ENCODE data around the gene DMRTB1. TPM values are rescaled to one million over a fixed set of nuclear protein-coding genes. Genes with fewer than 3 reads are reported as not detected.

Gene DMRTB1
- total and polyA plus RNA-seq, 9 of the 15 experiments (the other 6 are each of a cell fraction or from before 2014, with no cell fraction given) = 0.06 to 0.35 (median 0.13) TPM; not detected in 3

- 7% methylated on average over 5 of the region's 5 CpGs for WGBS (ENCODE audit: insufficient coverage, low coverage, missing lambda C conversion rate)
- ChIA-PET CTCF (ENCODE audit: low intra/inter-chr PET ratio) (no interaction called here), POLR2A (interaction anchor here (0.6 to 1.1 kb wide), 2 partner anchors 76 to 198 kb away, joined by 3 read pairs; no protein-coding TSS in a partner anchor)
- intact Hi-C loops (cut with micrococcal nuclease) (no loop called here), in situ Hi-C loops (cut with MboI) (no loop called here)
- no peak for DNase-seq (ENCODE audit: extremely low read depth in 1 of 4, low spot score in 3 of 4)
- peaks cover 0 to 9% of the 10 kb centered on the region in 2 experiments; a peak in 2 of 5 replicates for H3K4me1 ChIP-seq (replicated peaks in 1 of 2; ENCODE audit: control insufficient read depth in 2 of 2, insufficient read depth in 2 of 2, low read length in 2 of 2)
- no peak for FAIRE-seq
- BruUV-seq (replicated peaks) = no TSS peak
- H3K36me3 ChIP-seq (ENCODE audit: control insufficient read depth, insufficient read depth, low read length) = no peaks in the 10 kb centered on the region
- no peak overlapping the region for H3K4me2 ChIP-seq (ENCODE audit: insufficient read depth, low read length)
- no peak overlapping the region for H3K9ac ChIP-seq (ENCODE audit: insufficient read depth in 1 of 2, low read depth in 2 of 2, low read length in 2 of 2)
- no peak for TF ChIP-seq ZNF318 (IDR thresholded peaks at IDR 0.05; ENCODE audit: borderline replicate concordance in 1 of 2, low read depth in 1 of 2)
- no peak for TF ChIP-seq ELK1 (CRISPR knock-in tag; IDR thresholded peaks at IDR 0.05)
- no peak for TF ChIP-seq LEF1 (IDR thresholded peaks at IDR 0.05)
- no peak for TF ChIP-seq SNIP1 (IDR thresholded peaks at IDR 0.05; ENCODE audit: low read depth)
- no peak for TF ChIP-seq NFIC (IDR thresholded peaks at IDR 0.05)
- no peak for TF ChIP-seq ZBTB1 (CRISPR knock-in tag; IDR thresholded peaks at IDR 0.05; ENCODE audit: borderline replicate concordance, low read depth)
- TF ChIP-seq CTCF (IDR thresholded peaks at IDR 0.05 in 2 of 3, conservative IDR thresholded peaks at IDR 0.05 in 1 of 3; ENCODE audit: insufficient read depth in 2 of 3, low read depth in 1 of 3, low read length in 3 of 3) = peak; percentile 12 to 29 (median 23); a peak in 2 of 6 replicates
- ATAC-seq = no peak
- no peak overlapping the region for H3K27ac ChIP-seq (ENCODE audit: extremely low read depth, low read depth, low read length)
- H3K4me3 ChIP-seq = no peak overlapping the region
- no peaks in the 10 kb centered on the region for H3K9me1 ChIP-seq (ENCODE audit: control insufficient read depth, insufficient read depth, low read length)
- no peaks in the 10 kb centered on the region for H4K20me1 ChIP-seq (replicated peaks; ENCODE audit: control insufficient read depth, insufficient read depth, low read length)
- no peaks in the 10 kb centered on the region for H3K9me3 ChIP-seq (replicated peaks; ENCODE audit: control insufficient read depth, insufficient read depth, low read depth, low read length)
- H3K27me3 ChIP-seq (ENCODE audit: control insufficient read depth in 2 of 2, insufficient read depth in 2 of 2, low read length in 2 of 2) = peaks cover 14 to 64% of the 10 kb centered on the region in 2 experiments; a peak in 4 of 5 replicates
- H3K79me2 ChIP-seq (ENCODE audit: control insufficient read depth, insufficient read depth, low read length) = no peaks in the 10 kb centered on the region
- no peak overlapping the region for H2AFZ ChIP-seq (ENCODE audit: low read depth, low read length)
Measured at GRCh38 chr1:53469373-53469772, 10.2 kb downstream of the DMRTB1 start.

All from K562 (cell line).